GM23338 (cell line): ENCODE results near the gene GHR. TPM values are rescaled to one million over a fixed set of nuclear protein-coding genes. Genes with fewer than 3 reads are reported as not detected.

Source experiments
- ATAC-seq: fragments of 200-7000 bp; cut with Tn5 transposase; 3 replicates; pipeline ENCODE4 v1.9.1; 2020
- DNase-seq: peaks from one replicate; pipeline ENCODE4 v3.0.0-alpha.2; 2015; ENCODE audit warnings: low spot score
- H2AFZ ChIP-seq: fragments of 200-600 bp; sonication (generic); 2 replicates; pipeline ENCODE4 v1.8.0; 2016; ENCODE audit warnings: antibody characterized with exemption, mild to moderate bottlenecking, moderate library complexity
- H3F3A ChIP-seq: fragments of 200-600 bp; sonication (generic); replicated peaks from 2 replicates; pipeline ENCODE4 v1.8.0; 2017; ENCODE audit warnings: antibody characterized with exemption, mixed run types, low read depth
- H3K27ac ChIP-seq: fragments of 200-600 bp; sonication (generic); 2 replicates; pipeline ENCODE4 v1.6.1; 2016; ENCODE audit warnings: low read depth
- H3K27me3 ChIP-seq: fragments of 200-600 bp; sonication (generic); 2 replicates; pipeline ENCODE4 v1.8.0; 2016; ENCODE audit warnings: mild to moderate bottlenecking, mixed run types, moderate library complexity; ENCODE audit not compliant: insufficient read depth
- H3K36me3 ChIP-seq: fragments of 200-600 bp; sonication (generic); 2 replicates; pipeline ENCODE4 v1.8.0; 2016; ENCODE audit warnings: mild to moderate bottlenecking; ENCODE audit not compliant: insufficient read depth
- H3K4me1 ChIP-seq: fragments of 200-600 bp; sonication (generic); 2 replicates; pipeline ENCODE4 v1.8.0; 2016; ENCODE audit warnings: mild to moderate bottlenecking, moderate library complexity; ENCODE audit not compliant: insufficient read depth
- H3K4me2 ChIP-seq: fragments of 200-600 bp; sonication (generic); 2 replicates; pipeline ENCODE4 v1.7.1; 2017; ENCODE audit warnings: mixed run types
- H3K4me3 ChIP-seq: fragments of 200-600 bp; sonication (generic); 2 replicates; pipeline ENCODE4 v1.6.1; 2016; ENCODE audit warnings: mixed run types
- H3K79me2 ChIP-seq: fragments of 200-600 bp; sonication (generic); replicated peaks from 2 replicates; pipeline ENCODE4 v1.8.0; 2017; ENCODE audit warnings: mild to moderate bottlenecking; ENCODE audit not compliant: insufficient read depth
- H3K9me2 ChIP-seq: fragments of 200-600 bp; sonication (generic); 2 replicates; pipeline ENCODE4 v1.8.0; 2017; ENCODE audit not compliant: insufficient read depth
- H4K20me1 ChIP-seq: fragments of 200-600 bp; sonication (generic); replicated peaks from 2 replicates; pipeline ENCODE4 v1.8.0; 2017; ENCODE audit warnings: mild to moderate bottlenecking; ENCODE audit not compliant: insufficient read depth
- H3K27ac Mint-ChIP-seq: 2 replicates; pipeline ENCODE4 v1.8.0; 2020; ENCODE audit warnings: inconsistent platforms, mild to moderate bottlenecking, moderate library complexity, mixed read lengths
- H3K27me3 Mint-ChIP-seq: 3 replicates; pipeline ENCODE4 v1.8.0; 2022; ENCODE audit warnings: low read depth, mild to moderate bottlenecking, moderate library complexity, mixed read lengths, inconsistent platforms; ENCODE audit not compliant: insufficient read depth, poor library complexity
- H3K36me3 Mint-ChIP-seq: 3 replicates; pipeline ENCODE4 v1.8.0; 2021; ENCODE audit warnings: low read depth, mild to moderate bottlenecking, inconsistent platforms, moderate library complexity, mixed read lengths
- H3K4me1 Mint-ChIP-seq: 3 replicates; pipeline ENCODE4 v1.8.0; 2020; ENCODE audit warnings: mild to moderate bottlenecking, inconsistent platforms, mixed read lengths
- H3K4me3 Mint-ChIP-seq: 3 replicates; pipeline ENCODE4 v1.8.0; 2021; ENCODE audit warnings: moderate library complexity, mild to moderate bottlenecking, inconsistent platforms, mixed read lengths
- H3K9me3 Mint-ChIP-seq: 3 replicates; pipeline ENCODE4 v1.8.0; 2020; ENCODE audit warnings: moderate library complexity, mild to moderate bottlenecking, inconsistent platforms, mixed read lengths
- CREB1 ChIP-seq: fragments of 250-450 bp; sonication (Bioruptor Pico); IDR thresholded peaks from 2 replicates; pipeline ENCODE4 v1.5.0; 2020; ENCODE audit warnings: low read depth, mild to moderate bottlenecking, moderate library complexity
- EZH2 ChIP-seq: fragments of 200-600 bp; sonication (generic); IDR thresholded peaks from one replicate; pipeline ENCODE4 v1.8.0; 2017; ENCODE audit warnings: antibody characterized with exemption, mild to moderate bottlenecking, low read depth; ENCODE audit not compliant: unreplicated experiment
- EZH2phosphoT487 ChIP-seq: fragments of 200-600 bp; sonication (generic); IDR thresholded peaks from one replicate; pipeline ENCODE4 v1.8.1; 2018; ENCODE audit warnings: antibody characterized with exemption; ENCODE audit not compliant: unreplicated experiment
- JUNB ChIP-seq: IDR thresholded peaks from one replicate; pipeline ENCODE4 v1.6.1; 2016; ENCODE audit warnings: antibody characterized with exemption; ENCODE audit not compliant: unreplicated experiment
- NANOG ChIP-seq: IDR thresholded peaks from 2 replicates; pipeline ENCODE4 v1.6.1; 2016; ENCODE audit warnings: antibody characterized with exemption, borderline replicate concordance
- POLR2AphosphoS5 ChIP-seq: IDR thresholded peaks from 2 replicates; pipeline ENCODE4 v1.6.1; 2016; ENCODE audit warnings: antibody characterized with exemption, low read depth
- STAT1 ChIP-seq: IDR thresholded peaks from one replicate; pipeline ENCODE4 v1.6.1; 2016; ENCODE audit warnings: antibody characterized with exemption; ENCODE audit not compliant: unreplicated experiment
- ZNF114 ChIP-seq: fragments of 250-450 bp; sonication (Bioruptor Pico); IDR thresholded peaks from 2 replicates; pipeline ENCODE4 v1.5.0; 2020; ENCODE audit warnings: mild to moderate bottlenecking, moderate library complexity
- ZNF331 ChIP-seq: fragments of 250-450 bp; sonication (Bioruptor Pico); IDR thresholded peaks from 2 replicates; pipeline ENCODE4 v1.5.0; 2020; ENCODE audit warnings: low read depth, mild to moderate bottlenecking, moderate library complexity
- polyA plus RNA-seq: library from polyadenylated mRNA; unstranded; fragments of >200 nt; fragmentation: Nextera tagmentation; extraction: Ambion mirVana; gene quantifications from 2 replicates; pipeline ENCODE4 v1.2.1, GENCODE V29; 2016
- total RNA-seq: library from RNA; depleted of rRNA; stranded (reverse); fragments of >200 nt; shearing (Covaris generic); gene quantifications from 2 replicates; pipeline ENCODE4 v1.2.3, GENCODE V29; 2014
- TF ChIP-seq, protein P1 (sequence below): IDR thresholded peaks from 2 replicates; pipeline ENCODE4 v1.6.1; 2016; ENCODE audit warnings: antibody characterized with exemption
- TF ChIP-seq, protein P2 (sequence below): IDR thresholded peaks from one replicate; pipeline ENCODE4 v1.6.1; 2018; ENCODE audit warnings: antibody characterized with exemption; ENCODE audit not compliant: unreplicated experiment
- TF ChIP-seq, protein P3 (sequence below): fragments of 250-450 bp; sonication (Bioruptor Pico); IDR thresholded peaks from 2 replicates; pipeline ENCODE4 v1.5.0; 2020; ENCODE audit warnings: mild to moderate bottlenecking, moderate library complexity
- TF ChIP-seq, protein P4 (sequence below), 2 experiments: fragments of 200-600 bp in 1 of 2; sonication (generic) in 1 of 2; conservative IDR thresholded peaks; 2 replicates each; pipeline versions ENCODE4 v1.5.1 to v1.6.1; 2016 to 2017; ENCODE audit warnings: antibody characterized with exemption in 2 of 2, low read depth in 2 of 2, mild to moderate bottlenecking in 2 of 2, moderate library complexity in 1 of 2

GHR gene
- total and polyA plus RNA-seq, 2 experiments from 2014 or later, result 0.21 to 1.9 TPM

DNA sequence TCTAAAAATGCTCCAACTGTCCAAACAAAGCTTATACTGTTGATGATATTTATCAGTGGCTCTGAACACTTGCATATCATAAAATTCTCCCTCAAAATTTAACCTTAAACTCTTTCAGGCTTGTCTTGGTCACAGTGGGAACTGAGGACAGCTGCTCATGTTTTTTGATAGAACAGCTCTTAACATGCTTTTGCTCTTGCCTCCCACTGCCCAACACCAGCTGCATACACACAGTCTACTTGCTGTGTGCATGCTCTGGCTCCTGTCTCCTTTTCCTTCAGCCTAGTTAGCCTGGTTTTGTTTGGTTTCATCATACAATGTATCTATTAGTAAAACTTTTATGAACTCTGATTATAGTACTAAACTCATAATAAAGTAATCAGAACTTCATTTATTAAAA lies 64.6 kb downstream of the GHR start:
- 0 out of 2 replicates have a peak, but pooled peaks cover 8% of the 10 kb centered on the region for H3K36me3 ChIP-seq
- H3K4me3 Mint-ChIP-seq, result no peak overlapping the region
- ATAC-seq (no peak), DNase-seq (no peak)
- H2AFZ ChIP-seq, result no peak overlapping the region
- H3K27ac Mint-ChIP-seq, result no peak overlapping the region
- H3K27me3 ChIP-seq, result no peaks in the 10 kb centered on the region
- H4K20me1 ChIP-seq, result no peaks in the 10 kb centered on the region
- no peaks in the 10 kb centered on the region for H3F3A ChIP-seq
- no peaks in the 10 kb centered on the region; the same call in 2 of the 3 replicates for H3K4me1 Mint-ChIP-seq
- no peak for TF ChIP-seq NANOG
- TF ChIP-seq CREB1 (CRISPR knock-in tag), result no peak
- no peak for TF ChIP-seq JUNB
- TF ChIP-seq, protein P1, sequence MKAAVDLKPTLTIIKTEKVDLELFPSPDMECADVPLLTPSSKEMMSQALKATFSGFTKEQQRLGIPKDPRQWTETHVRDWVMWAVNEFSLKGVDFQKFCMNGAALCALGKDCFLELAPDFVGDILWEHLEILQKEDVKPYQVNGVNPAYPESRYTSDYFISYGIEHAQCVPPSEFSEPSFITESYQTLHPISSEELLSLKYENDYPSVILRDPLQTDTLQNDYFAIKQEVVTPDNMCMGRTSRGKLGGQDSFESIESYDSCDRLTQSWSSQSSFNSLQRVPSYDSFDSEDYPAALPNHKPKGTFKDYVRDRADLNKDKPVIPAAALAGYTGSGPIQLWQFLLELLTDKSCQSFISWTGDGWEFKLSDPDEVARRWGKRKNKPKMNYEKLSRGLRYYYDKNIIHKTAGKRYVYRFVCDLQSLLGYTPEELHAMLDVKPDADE, result no peak
- TF ChIP-seq, protein P2, sequence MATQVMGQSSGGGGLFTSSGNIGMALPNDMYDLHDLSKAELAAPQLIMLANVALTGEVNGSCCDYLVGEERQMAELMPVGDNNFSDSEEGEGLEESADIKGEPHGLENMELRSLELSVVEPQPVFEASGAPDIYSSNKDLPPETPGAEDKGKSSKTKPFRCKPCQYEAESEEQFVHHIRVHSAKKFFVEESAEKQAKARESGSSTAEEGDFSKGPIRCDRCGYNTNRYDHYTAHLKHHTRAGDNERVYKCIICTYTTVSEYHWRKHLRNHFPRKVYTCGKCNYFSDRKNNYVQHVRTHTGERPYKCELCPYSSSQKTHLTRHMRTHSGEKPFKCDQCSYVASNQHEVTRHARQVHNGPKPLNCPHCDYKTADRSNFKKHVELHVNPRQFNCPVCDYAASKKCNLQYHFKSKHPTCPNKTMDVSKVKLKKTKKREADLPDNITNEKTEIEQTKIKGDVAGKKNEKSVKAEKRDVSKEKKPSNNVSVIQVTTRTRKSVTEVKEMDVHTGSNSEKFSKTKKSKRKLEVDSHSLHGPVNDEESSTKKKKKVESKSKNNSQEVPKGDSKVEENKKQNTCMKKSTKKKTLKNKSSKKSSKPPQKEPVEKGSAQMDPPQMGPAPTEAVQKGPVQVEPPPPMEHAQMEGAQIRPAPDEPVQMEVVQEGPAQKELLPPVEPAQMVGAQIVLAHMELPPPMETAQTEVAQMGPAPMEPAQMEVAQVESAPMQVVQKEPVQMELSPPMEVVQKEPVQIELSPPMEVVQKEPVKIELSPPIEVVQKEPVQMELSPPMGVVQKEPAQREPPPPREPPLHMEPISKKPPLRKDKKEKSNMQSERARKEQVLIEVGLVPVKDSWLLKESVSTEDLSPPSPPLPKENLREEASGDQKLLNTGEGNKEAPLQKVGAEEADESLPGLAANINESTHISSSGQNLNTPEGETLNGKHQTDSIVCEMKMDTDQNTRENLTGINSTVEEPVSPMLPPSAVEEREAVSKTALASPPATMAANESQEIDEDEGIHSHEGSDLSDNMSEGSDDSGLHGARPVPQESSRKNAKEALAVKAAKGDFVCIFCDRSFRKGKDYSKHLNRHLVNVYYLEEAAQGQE, result no peak
- TF ChIP-seq STAT1, result no peak
- TF ChIP-seq, protein P3, sequence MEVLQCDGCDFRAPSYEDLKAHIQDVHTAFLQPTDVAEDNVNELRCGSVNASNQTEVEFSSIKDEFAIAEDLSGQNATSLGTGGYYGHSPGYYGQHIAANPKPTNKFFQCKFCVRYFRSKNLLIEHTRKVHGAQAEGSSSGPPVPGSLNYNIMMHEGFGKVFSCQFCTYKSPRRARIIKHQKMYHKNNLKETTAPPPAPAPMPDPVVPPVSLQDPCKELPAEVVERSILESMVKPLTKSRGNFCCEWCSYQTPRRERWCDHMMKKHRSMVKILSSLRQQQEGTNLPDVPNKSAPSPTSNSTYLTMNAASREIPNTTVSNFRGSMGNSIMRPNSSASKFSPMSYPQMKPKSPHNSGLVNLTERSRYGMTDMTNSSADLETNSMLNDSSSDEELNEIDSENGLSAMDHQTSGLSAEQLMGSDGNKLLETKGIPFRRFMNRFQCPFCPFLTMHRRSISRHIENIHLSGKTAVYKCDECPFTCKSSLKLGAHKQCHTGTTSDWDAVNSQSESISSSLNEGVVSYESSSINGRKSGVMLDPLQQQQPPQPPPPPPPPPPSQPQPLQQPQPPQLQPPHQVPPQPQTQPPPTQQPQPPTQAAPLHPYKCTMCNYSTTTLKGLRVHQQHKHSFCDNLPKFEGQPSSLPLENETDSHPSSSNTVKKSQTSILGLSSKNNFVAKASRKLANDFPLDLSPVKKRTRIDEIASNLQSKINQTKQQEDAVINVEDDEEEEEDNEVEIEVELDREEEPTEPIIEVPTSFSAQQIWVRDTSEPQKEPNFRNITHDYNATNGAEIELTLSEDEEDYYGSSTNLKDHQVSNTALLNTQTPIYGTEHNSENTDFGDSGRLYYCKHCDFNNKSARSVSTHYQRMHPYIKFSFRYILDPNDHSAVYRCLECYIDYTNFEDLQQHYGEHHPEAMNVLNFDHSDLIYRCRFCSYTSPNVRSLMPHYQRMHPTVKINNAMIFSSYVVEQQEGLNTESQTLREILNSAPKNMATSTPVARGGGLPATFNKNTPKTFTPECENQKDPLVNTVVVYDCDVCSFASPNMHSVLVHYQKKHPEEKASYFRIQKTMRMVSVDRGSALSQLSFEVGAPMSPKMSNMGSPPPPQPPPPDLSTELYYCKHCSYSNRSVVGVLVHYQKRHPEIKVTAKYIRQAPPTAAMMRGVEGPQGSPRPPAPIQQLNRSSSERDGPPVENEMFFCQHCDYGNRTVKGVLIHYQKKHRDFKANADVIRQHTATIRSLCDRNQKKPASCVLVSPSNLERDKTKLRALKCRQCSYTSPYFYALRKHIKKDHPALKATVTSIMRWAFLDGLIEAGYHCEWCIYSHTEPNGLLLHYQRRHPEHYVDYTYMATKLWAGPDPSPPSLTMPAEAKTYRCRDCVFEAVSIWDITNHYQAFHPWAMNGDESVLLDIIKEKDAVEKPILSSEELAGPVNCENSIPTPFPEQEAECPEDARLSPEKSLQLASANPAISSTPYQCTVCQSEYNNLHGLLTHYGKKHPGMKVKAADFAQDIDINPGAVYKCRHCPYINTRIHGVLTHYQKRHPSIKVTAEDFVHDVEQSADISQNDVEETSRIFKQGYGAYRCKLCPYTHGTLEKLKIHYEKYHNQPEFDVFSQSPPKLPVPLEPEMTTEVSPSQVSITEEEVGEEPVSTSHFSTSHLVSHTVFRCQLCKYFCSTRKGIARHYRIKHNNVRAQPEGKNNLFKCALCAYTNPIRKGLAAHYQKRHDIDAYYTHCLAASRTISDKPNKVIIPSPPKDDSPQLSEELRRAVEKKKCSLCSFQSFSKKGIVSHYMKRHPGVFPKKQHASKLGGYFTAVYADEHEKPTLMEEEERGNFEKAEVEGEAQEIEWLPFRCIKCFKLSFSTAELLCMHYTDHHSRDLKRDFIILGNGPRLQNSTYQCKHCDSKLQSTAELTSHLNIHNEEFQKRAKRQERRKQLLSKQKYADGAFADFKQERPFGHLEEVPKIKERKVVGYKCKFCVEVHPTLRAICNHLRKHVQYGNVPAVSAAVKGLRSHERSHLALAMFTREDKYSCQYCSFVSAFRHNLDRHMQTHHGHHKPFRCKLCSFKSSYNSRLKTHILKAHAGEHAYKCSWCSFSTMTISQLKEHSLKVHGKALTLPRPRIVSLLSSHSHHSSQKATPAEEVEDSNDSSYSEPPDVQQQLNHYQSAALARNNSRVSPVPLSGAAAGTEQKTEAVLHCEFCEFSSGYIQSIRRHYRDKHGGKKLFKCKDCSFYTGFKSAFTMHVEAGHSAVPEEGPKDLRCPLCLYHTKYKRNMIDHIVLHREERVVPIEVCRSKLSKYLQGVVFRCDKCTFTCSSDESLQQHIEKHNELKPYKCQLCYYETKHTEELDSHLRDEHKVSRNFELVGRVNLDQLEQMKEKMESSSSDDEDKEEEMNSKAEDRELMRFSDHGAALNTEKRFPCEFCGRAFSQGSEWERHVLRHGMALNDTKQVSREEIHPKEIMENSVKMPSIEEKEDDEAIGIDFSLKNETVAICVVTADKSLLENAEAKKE (CRISPR knock-in tag), result no peak
- no peak for TF ChIP-seq POLR2AphosphoS5
- TF ChIP-seq, protein P4, sequence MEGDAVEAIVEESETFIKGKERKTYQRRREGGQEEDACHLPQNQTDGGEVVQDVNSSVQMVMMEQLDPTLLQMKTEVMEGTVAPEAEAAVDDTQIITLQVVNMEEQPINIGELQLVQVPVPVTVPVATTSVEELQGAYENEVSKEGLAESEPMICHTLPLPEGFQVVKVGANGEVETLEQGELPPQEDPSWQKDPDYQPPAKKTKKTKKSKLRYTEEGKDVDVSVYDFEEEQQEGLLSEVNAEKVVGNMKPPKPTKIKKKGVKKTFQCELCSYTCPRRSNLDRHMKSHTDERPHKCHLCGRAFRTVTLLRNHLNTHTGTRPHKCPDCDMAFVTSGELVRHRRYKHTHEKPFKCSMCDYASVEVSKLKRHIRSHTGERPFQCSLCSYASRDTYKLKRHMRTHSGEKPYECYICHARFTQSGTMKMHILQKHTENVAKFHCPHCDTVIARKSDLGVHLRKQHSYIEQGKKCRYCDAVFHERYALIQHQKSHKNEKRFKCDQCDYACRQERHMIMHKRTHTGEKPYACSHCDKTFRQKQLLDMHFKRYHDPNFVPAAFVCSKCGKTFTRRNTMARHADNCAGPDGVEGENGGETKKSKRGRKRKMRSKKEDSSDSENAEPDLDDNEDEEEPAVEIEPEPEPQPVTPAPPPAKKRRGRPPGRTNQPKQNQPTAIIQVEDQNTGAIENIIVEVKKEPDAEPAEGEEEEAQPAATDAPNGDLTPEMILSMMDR (conservative IDR thresholded peaks at IDR 0.05; ENCODE audit: low read depth in 2 of 2), result no peak
- no peak for TF ChIP-seq EZH2
- TF ChIP-seq ZNF331 (CRISPR knock-in tag), result no peak
- no peak for TF ChIP-seq ZNF114 (CRISPR knock-in tag)
- no peak for TF ChIP-seq EZH2phosphoT487
- 0 out of 2 replicates have a peak, but pooled peaks cover 2% of the 10 kb centered on the region for H3K9me2 ChIP-seq
- H3K27ac ChIP-seq, result no peak overlapping the region
- H3K4me3 ChIP-seq, result no peak overlapping the region
- peaks cover 28% of the 10 kb centered on the region for H3K9me3 Mint-ChIP-seq
- H3K79me2 ChIP-seq, result no peaks in the 10 kb centered on the region
- peaks cover 1% of the 10 kb centered on the region for H3K27me3 Mint-ChIP-seq
- H3K36me3 Mint-ChIP-seq, result peaks cover 10% of the 10 kb centered on the region; the same call in 2 of the 3 replicates
- no peak overlapping the region for H3K4me2 ChIP-seq
- no peaks in the 10 kb centered on the region for H3K4me1 ChIP-seq
